ENCODE results near the gene LRRC3C.

Gene LRRC3C

DNA sequence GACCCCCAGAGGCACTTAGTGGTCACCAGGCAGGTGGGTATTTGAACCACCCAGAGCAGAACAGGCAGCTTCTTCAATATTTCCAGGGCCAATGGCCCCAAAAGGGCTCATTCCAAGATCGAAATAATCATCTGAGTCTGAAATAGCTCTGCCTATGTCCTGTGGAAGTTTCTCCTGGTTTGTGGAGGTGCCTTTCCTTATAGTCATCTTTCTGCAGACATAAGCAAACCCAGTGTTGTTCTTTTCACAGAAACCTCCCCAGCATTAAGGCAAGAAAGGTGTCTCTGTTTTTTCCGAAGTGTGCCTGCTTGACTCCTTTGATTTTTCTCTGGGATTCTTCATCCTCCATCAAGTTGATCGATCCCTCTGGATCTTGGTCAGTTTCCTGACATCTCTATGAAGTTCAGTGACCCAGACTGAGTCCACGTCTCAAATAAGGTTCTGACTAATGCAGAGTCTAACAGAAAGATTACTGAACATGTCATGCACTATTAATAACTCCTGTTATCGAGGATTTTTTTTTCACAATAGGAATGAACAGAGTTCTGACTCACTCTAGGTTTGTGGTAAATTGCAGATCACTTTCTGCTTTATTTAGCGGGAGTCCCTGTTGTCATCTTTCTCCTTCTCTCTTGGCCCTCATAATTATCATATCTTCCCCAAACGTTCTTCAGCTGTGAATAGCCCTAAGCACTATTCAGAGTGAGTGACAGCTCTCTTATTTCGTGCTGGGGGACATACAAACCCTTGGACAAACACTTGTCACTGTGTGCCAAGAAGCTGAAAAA lies 1.5 kb downstream of the LRRC3C start:
- no peaks in the 10 kb centered on the region for H3K36me3 ChIP-seq (ENCODE audit: low read length)
- no peak overlapping the region for H3K4me2 ChIP-seq (ENCODE audit: low read depth, low read length, poor library complexity, severe bottlenecking)
- H3K9ac ChIP-seq (ENCODE audit: low read length) = no peak overlapping the region
- no peaks in the 10 kb centered on the region for H3F3A ChIP-seq (ENCODE audit: insufficient read depth)
- no peaks in the 10 kb centered on the region for H3K9me2 ChIP-seq (replicated peaks; ENCODE audit: insufficient read depth, low read length)
- H3K9me3 ChIP-seq (ENCODE audit: insufficient read depth, low read length) = no peaks in the 10 kb centered on the region
- no peak overlapping the region for H3K27ac ChIP-seq (ENCODE audit: low read depth, low read length)
- TF ChIP-seq EZH2phosphoT487 (conservative IDR thresholded peaks at IDR 0.05; ENCODE audit: low read length) (no peak), CTCF (IDR thresholded peaks at IDR 0.05; ENCODE audit: insufficient read depth, low read length, poor library complexity, severe bottlenecking) (no peak)
- H3K79me2 ChIP-seq (ENCODE audit: insufficient read depth, low read length) = peaks cover 31% of the 10 kb centered on the region
- H2AFZ ChIP-seq (ENCODE audit: low read depth, low read length, severe bottlenecking) = no peak overlapping the region
- no peaks in the 10 kb centered on the region for H4K20me1 ChIP-seq (ENCODE audit: low read depth, low read length)
- H3K4me3 ChIP-seq (ENCODE audit: insufficient read depth, low read length, poor library complexity, severe bottlenecking) = no peak overlapping the region
- H3K27me3 ChIP-seq (ENCODE audit: low read length) = no peaks in the 10 kb centered on the region

DNA sequence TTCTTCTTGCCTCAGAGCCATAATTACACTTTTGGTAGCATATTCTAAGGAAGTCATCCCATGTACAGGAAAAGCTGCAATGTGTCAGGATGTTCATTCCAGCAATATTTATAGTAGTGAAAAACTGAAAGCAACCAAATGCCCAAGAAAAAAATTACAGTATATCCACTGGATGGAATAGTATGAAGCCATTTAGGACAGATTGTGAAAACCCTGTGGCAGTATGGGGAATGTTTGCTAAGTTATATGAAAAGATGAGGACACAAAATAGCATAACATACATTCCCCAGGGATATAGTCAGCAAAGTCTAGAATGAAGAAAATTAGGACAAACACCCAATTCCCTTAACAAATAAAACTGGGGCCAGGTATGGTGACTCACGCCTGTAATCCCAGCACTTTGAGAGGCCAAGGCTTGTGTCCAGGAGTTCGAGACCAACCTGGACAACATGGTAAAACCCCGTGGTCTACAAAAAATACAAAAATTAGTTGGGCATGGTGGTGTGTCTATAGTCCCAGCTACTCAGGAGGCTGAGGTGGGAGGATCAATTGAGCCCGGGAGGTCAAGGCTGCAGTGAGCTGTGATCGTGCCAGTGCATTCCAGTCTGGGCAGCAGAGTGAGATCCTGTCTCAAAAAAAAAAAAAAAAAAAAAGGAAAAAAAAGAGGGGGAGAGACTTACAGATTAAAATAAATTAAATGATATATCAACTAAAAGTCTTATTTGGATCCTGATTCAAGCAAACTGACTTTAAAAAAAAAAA lies 2.3 kb downstream of the LRRC3C start:
- H2AFZ ChIP-seq (ENCODE audit: low read depth, low read length, severe bottlenecking) = no peak overlapping the region
- H3K4me2 ChIP-seq (ENCODE audit: low read depth, low read length, poor library complexity, severe bottlenecking) = no peak overlapping the region
- no peaks in the 10 kb centered on the region for H3K36me3 ChIP-seq (ENCODE audit: low read length)
- H3K79me2 ChIP-seq (ENCODE audit: insufficient read depth, low read length) = peaks cover 25% of the 10 kb centered on the region
- no peak overlapping the region for H3K27ac ChIP-seq (ENCODE audit: low read depth, low read length)
- H3K9me3 ChIP-seq (ENCODE audit: insufficient read depth, low read length) = no peaks in the 10 kb centered on the region
- H3K9ac ChIP-seq (ENCODE audit: low read length) = no peak overlapping the region
- H4K20me1 ChIP-seq (ENCODE audit: low read depth, low read length) = no peaks in the 10 kb centered on the region
- TF ChIP-seq CTCF (IDR thresholded peaks at IDR 0.05; ENCODE audit: insufficient read depth, low read length, poor library complexity, severe bottlenecking) (no peak), EZH2phosphoT487 (conservative IDR thresholded peaks at IDR 0.05; ENCODE audit: low read length) (no peak)
- no peaks in the 10 kb centered on the region for H3K9me2 ChIP-seq (replicated peaks; ENCODE audit: insufficient read depth, low read length)
- no peaks in the 10 kb centered on the region for H3F3A ChIP-seq (ENCODE audit: insufficient read depth)
- H3K4me3 ChIP-seq (ENCODE audit: insufficient read depth, low read length, poor library complexity, severe bottlenecking) = no peak overlapping the region
- H3K27me3 ChIP-seq (ENCODE audit: low read length) = no peaks in the 10 kb centered on the region

GRCh38 chr17:39933912-39934311 lies 6.4 kb downstream of the LRRC3C start:
- H3K79me2 ChIP-seq (ENCODE audit: insufficient read depth, low read length) = no peaks in the 10 kb centered on the region
- H3K9me2 ChIP-seq (replicated peaks; ENCODE audit: insufficient read depth, low read length) = no peaks in the 10 kb centered on the region
- H3K9me3 ChIP-seq (ENCODE audit: insufficient read depth, low read length) = no peaks in the 10 kb centered on the region
- H3K36me3 ChIP-seq (ENCODE audit: low read length) = no peaks in the 10 kb centered on the region
- no peaks in the 10 kb centered on the region for H3K27me3 ChIP-seq (ENCODE audit: low read length)
- no peak overlapping the region for H2AFZ ChIP-seq (ENCODE audit: low read depth, low read length, severe bottlenecking)
- no peak overlapping the region for H3K4me2 ChIP-seq (ENCODE audit: low read depth, low read length, poor library complexity, severe bottlenecking)
- no peak overlapping the region for H3K4me3 ChIP-seq (ENCODE audit: insufficient read depth, low read length, poor library complexity, severe bottlenecking)
- TF ChIP-seq CTCF (IDR thresholded peaks at IDR 0.05; ENCODE audit: insufficient read depth, low read length, poor library complexity, severe bottlenecking) (no peak), EZH2phosphoT487 (conservative IDR thresholded peaks at IDR 0.05; ENCODE audit: low read length) (no peak)
- H4K20me1 ChIP-seq (ENCODE audit: low read depth, low read length) = no peaks in the 10 kb centered on the region
- H3K9ac ChIP-seq (ENCODE audit: low read length) = no peak overlapping the region
- H3K27ac ChIP-seq (ENCODE audit: low read depth, low read length) = no peak overlapping the region
- no peaks in the 10 kb centered on the region for H3F3A ChIP-seq (ENCODE audit: insufficient read depth)

All from SU-DHL-6 (cell line).